ENCODE results near the gene SCGB2B2. TPM values are rescaled to one million over a fixed set of nuclear protein-coding genes. Genes with fewer than 3 reads are reported as not detected.
"Not testable (repeated sequence)": the region's sequence is repeated elsewhere in the genome, so short reads cannot be mapped to it uniquely, and the experiment has no call there.

The SCGB2B2 gene
- total RNA-seq, 1 donor: 0.09 TPM

DNA sequence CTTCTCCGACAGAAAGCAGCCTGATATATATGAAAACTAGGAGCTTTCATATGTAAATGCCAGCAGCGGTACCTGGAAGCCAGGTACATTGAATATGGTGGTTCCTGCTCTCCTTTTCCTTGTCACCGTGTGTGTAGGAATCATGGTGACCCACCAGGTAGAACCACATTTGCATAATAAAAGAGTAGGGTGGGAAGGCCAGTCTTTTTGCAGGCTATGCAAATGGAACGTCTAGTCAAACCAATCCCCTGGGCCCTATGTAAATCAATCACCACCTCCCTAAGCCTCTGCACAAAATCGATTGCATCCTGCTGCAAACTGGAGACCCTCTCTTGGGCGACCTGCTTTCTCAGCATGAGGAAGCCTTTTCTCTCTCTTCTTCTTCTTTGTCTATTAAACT is 34.9 kb upstream of the SCGB2B2 start:
- no peak for TF ChIP-seq CTCF (IDR thresholded peaks at IDR 0.05; ENCODE audit: insufficient read depth, low read length)
- H3K4me3 ChIP-seq (ENCODE audit: low read depth, low read length): no peak overlapping the region

GRCh38 chr19:34707661-34708060 is 30.7 kb upstream of the SCGB2B2 start:
- TF ChIP-seq CTCF (IDR thresholded peaks at IDR 0.05; ENCODE audit: insufficient read depth, low read length): no peak
- no peak overlapping the region for H3K4me3 ChIP-seq (ENCODE audit: low read depth, low read length)
- DNase-seq (ENCODE audit: low read depth): no peak

More for the DNA sequence above, 34.9 kb upstream of the SCGB2B2 start:
- no peak for DNase-seq (ENCODE audit: low read depth)

DNA sequence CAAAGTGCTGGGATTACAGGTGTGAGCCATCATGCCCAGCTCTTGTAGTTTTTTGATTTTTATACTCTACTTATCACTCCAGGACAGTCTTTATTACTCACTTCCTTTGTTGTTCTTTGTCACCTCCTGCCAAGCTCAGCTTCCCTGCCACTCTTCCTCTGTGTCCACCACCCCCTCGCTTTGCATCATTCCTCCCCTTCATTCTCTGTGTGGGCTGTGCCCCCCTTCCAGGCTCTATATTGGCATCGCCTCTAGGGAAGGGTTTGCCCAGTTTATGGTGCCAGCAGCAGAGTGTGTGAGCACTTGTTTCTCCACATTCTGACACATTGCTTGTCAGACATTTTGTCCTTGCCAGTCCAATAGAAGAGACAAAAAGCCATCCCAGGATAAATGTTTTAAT is 15.6 kb upstream of the SCGB2B2 start:
- no peak overlapping the region for H3K4me3 ChIP-seq (ENCODE audit: low read depth, low read length)
- no peak for DNase-seq (ENCODE audit: low read depth)
- TF ChIP-seq CTCF (IDR thresholded peaks at IDR 0.05; ENCODE audit: insufficient read depth, low read length): no peak

DNA sequence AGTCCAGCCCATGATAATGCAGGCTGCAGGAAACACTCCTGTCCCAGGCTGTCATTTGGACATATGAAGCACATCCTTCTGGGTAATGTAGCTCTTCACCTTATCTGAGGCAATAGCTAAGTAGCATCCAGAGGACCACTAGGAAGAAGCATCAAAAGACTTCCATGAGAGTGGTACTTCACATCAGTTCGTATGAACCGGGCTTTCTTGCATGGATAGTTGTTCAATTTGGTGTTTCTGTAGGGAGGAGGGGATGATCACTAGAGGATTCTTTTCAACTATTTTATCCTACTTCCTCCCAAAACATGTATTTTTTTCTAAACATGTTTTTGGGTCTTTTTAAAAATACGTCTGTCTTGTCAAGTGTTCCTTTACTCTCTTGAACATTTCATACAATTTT is 13.4 kb upstream of the SCGB2B2 start:
- no peak for DNase-seq (ENCODE audit: low read depth)
- no peak overlapping the region for H3K4me3 ChIP-seq (ENCODE audit: low read depth, low read length)
- TF ChIP-seq CTCF (IDR thresholded peaks at IDR 0.05; ENCODE audit: insufficient read depth, low read length): no peak

DNA sequence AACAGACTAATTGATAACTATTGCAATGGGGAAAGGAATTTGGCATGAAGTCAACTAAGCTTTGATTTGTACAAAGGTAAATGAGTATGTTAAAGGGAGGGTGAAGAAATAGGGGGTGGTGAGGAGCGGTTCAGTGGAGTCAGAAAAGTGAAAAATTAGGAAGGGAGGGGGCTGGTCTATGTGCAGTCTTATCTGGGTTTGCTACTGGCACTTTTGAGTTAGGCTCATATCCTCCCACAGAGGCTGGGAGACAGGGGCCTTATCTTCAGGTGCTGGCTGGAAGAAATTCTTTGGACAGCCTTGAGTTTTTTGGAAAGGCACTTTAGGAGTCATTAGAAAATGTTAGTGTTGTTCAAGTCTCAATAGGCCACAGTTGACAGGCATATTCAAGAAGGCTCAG is 11.6 kb upstream of the SCGB2B2 start:
- DNase-seq (ENCODE audit: low read depth): no peak
- TF ChIP-seq CTCF (IDR thresholded peaks at IDR 0.05; ENCODE audit: insufficient read depth, low read length): no peak
- H3K4me3 ChIP-seq (ENCODE audit: low read depth, low read length): no peak overlapping the region

DNA sequence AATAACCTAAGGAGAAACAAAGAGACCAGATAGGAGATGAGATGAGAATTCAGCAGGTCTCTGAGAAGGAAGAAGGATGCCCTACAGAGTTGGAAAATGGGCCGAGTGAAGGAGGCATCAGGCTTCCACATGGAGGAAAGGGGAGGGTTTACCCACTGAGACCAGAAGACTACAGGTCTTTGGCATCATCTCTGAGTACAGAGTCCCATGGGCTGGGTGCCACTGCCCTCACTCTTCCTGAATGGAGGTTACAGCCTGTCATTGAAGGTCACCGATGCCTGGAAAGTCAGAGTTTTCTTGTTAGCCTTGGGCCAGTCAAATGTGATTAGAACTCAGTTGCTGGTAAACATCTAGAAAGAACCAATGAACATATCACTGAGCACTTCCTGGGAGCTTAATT is 10.4 kb upstream of the SCGB2B2 start:
- DNase-seq (ENCODE audit: low read depth): no peak
- no peak overlapping the region for H3K4me3 ChIP-seq (ENCODE audit: low read depth, low read length)
- TF ChIP-seq CTCF (IDR thresholded peaks at IDR 0.05; ENCODE audit: insufficient read depth, low read length): no peak

GRCh38 chr19:34686455-34686854 is 9.5 kb upstream of the SCGB2B2 start:
- no peak for TF ChIP-seq CTCF (IDR thresholded peaks at IDR 0.05; ENCODE audit: insufficient read depth, low read length)
- no peak for DNase-seq (ENCODE audit: low read depth)
- H3K4me3 ChIP-seq (ENCODE audit: low read depth, low read length): no peak overlapping the region

GRCh38 chr19:34685266-34685665 is 8.3 kb upstream of the SCGB2B2 start:
- DNase-seq (ENCODE audit: low read depth); H3K4me3 ChIP-seq (ENCODE audit: low read depth, low read length): not testable (repeated sequence)
